HEK293 (cell line): ENCODE results near the gene PFDN5.

Experiments used
- CTCF ChIA-PET: fragments of 350-600 bp; formaldehyde crosslinking; extraction: SDS; loops from one replicate; lab custom pipeline; 2021; ENCODE audit warnings: antibody characterized with exemption; lab: Yijun Ruan, JAX
- POLR2A ChIA-PET: fragments of 300-600 bp; formaldehyde crosslinking; extraction: SDS; loops from one replicate; lab custom pipeline; 2020; ENCODE audit warnings: antibody characterized with exemption, inconsistent platforms; lab: Yijun Ruan, JAX
- H3K27ac ChIP-seq: fragments of 200-500 bp; sonication (Bioruptor generic); 2 replicates; pipeline ENCODE4 v1.5.1; 2014; ENCODE audit warnings: low read depth, low read length, control low read depth, inconsistent platforms; ENCODE audit errors: extremely low read depth
- H3K36me3 ChIP-seq, 2 experiments: fragments of 200-500 bp in 1 of 2; sonication (Bioruptor generic) in 1 of 2; 1 replicate in 1 of 2; 2 replicates in 1 of 2; pipeline ENCODE4 v1.5.1; 2014 to 2017; ENCODE audit warnings: inconsistent platforms in 2 of 2, low read length in 2 of 2; ENCODE audit not compliant: control insufficient read depth in 2 of 2, insufficient read depth in 1 of 2
- H3K4me1 ChIP-seq: fragments of 200-500 bp; sonication (Bioruptor generic); 2 replicates; pipeline ENCODE4 v1.5.1; 2014; ENCODE audit warnings: mild to moderate bottlenecking, low read length, inconsistent platforms; ENCODE audit not compliant: control insufficient read depth, insufficient read depth
- H3K4me3 ChIP-seq: 2 replicates; pipeline ENCODE4 v1.5.1; 2011; ENCODE audit warnings: low read depth, mild to moderate bottlenecking, control low read depth, low read length, moderate library complexity
- H3K9me3 ChIP-seq: fragments of 200-500 bp; sonication (Bioruptor generic); 2 replicates; pipeline ENCODE4 v1.5.1; 2014; ENCODE audit warnings: low read depth, low read length, inconsistent platforms; ENCODE audit not compliant: control insufficient read depth, insufficient read depth
- GLI2 ChIP-seq: fragments of 450-650 bp; formaldehyde crosslinking; IDR thresholded peaks from 2 replicates; pipeline ENCODE4; 2017; ENCODE audit warnings: missing biosample characterization, missing genetic modification characterization, low read depth, borderline replicate concordance
- OSR2 ChIP-seq: fragments of 450-650 bp; formaldehyde crosslinking; IDR thresholded peaks from 2 replicates; pipeline ENCODE4 v1.5.1; 2016; ENCODE audit warnings: missing biosample characterization, missing genetic modification characterization
- WT1 ChIP-seq: fragments of 450-650 bp; formaldehyde crosslinking; IDR thresholded peaks from 2 replicates; pipeline ENCODE4 v1.5.1; 2016; ENCODE audit warnings: missing biosample characterization, missing genetic modification characterization
- ZBTB1 ChIP-seq: fragments of 450-650 bp; formaldehyde crosslinking; IDR thresholded peaks from 2 replicates; pipeline ENCODE4 v1.5.1; 2016; ENCODE audit warnings: missing biosample characterization, missing genetic modification characterization
- ZBTB17 ChIP-seq: fragments of 450-650 bp; formaldehyde crosslinking; IDR thresholded peaks from 2 replicates; pipeline ENCODE4 v1.5.1; 2016; ENCODE audit warnings: missing biosample characterization, missing genetic modification characterization
- ZNF138 ChIP-seq: fragments of 450-650 bp; formaldehyde crosslinking; IDR thresholded peaks from 2 replicates; pipeline ENCODE4 v1.5.1; 2016; ENCODE audit warnings: missing biosample characterization, missing genetic modification characterization, borderline replicate concordance
- ZNF16 ChIP-seq: fragments of 450-650 bp; formaldehyde crosslinking; IDR thresholded peaks from 2 replicates; pipeline ENCODE4 v1.5.1; 2016; ENCODE audit warnings: low read depth, missing biosample characterization, missing genetic modification characterization
- ZNF341 ChIP-seq: fragments of 450-650 bp; formaldehyde crosslinking; IDR thresholded peaks from 2 replicates; pipeline ENCODE4; 2016; ENCODE audit warnings: low read depth, missing biosample characterization, missing genetic modification characterization
- ZNF530 ChIP-seq: fragments of 450-650 bp; formaldehyde crosslinking; IDR thresholded peaks from 2 replicates; pipeline ENCODE4 v1.5.1; 2016; ENCODE audit warnings: low read depth, missing biosample characterization, missing genetic modification characterization
- ZNF555 ChIP-seq: fragments of 450-650 bp; formaldehyde crosslinking; conservative IDR thresholded peaks from 2 replicates; pipeline ENCODE4 v1.5.1; 2017; ENCODE audit warnings: missing biosample characterization, mild to moderate bottlenecking, missing genetic modification characterization, inconsistent platforms
- ZNF621 ChIP-seq: fragments of 450-650 bp; formaldehyde crosslinking; IDR thresholded peaks from 2 replicates; pipeline ENCODE4 v1.5.1; 2017; ENCODE audit warnings: missing biosample characterization, missing genetic modification characterization
- ZNF654 ChIP-seq: fragments of 450-650 bp; formaldehyde crosslinking; IDR thresholded peaks from 2 replicates; pipeline ENCODE4 v1.5.1; 2016; ENCODE audit warnings: low read depth, missing biosample characterization, missing genetic modification characterization
- ZNF707 ChIP-seq: fragments of 450-650 bp; formaldehyde crosslinking; IDR thresholded peaks from 2 replicates; pipeline ENCODE4 v1.5.1; 2016; ENCODE audit warnings: missing biosample characterization, missing genetic modification characterization
- TF ChIP-seq, protein P1 (sequence below): fragments of 450-650 bp; formaldehyde crosslinking; IDR thresholded peaks from 2 replicates; pipeline ENCODE4 v1.5.1; 2016; ENCODE audit warnings: missing biosample characterization, missing genetic modification characterization
- TF ChIP-seq, protein P2 (sequence below): fragments of 450-650 bp; formaldehyde crosslinking; IDR thresholded peaks from 2 replicates; pipeline ENCODE4 v1.5.1; 2017; ENCODE audit warnings: missing biosample characterization, missing genetic modification characterization
- TF ChIP-seq, protein P3 (sequence below): fragments of 450-650 bp; formaldehyde crosslinking; IDR thresholded peaks from 2 replicates; pipeline ENCODE4 v1.5.1; 2017; ENCODE audit warnings: missing biosample characterization, missing genetic modification characterization
- TF ChIP-seq, protein P4 (sequence below): fragments of 450-650 bp; formaldehyde crosslinking; IDR thresholded peaks from 2 replicates; pipeline ENCODE4 v1.5.1; 2016; ENCODE audit warnings: missing biosample characterization, missing genetic modification characterization, borderline replicate concordance

The PFDN5 gene

DNA sequence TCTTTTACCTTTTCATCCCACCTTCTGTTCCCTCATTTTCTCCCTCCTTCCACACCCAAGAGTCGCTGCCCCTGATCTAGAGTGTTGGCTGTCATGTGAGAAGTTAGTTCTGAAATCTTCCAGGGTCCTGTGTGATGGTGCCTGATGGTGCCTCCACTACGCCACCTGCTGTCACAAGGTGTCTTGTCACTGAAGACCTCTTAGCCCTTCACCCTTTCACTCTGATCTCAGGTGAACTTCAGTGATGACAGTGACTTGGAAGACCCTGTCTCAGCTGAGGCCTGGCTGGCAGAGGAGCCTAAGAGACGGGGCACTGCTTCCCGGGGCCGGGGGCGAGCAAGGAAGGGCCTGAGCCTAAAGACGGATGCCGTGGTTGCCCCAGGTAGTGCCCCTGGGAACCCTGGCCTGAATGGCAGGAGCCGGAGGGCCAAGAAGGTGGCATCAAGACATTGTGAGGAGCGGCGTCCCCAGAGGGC, 7.6 kb upstream of the PFDN5 start:
- no peak overlapping the region for H3K27ac ChIP-seq
- TF ChIP-seq ZBTB17 (tag by site-specific recombination): 0 out of 2 replicates have a peak, but pooled peaks have one; percentile 17
- peak; percentile 49 for TF ChIP-seq ZNF654 (tag by site-specific recombination)
- TF ChIP-seq, protein P1, sequence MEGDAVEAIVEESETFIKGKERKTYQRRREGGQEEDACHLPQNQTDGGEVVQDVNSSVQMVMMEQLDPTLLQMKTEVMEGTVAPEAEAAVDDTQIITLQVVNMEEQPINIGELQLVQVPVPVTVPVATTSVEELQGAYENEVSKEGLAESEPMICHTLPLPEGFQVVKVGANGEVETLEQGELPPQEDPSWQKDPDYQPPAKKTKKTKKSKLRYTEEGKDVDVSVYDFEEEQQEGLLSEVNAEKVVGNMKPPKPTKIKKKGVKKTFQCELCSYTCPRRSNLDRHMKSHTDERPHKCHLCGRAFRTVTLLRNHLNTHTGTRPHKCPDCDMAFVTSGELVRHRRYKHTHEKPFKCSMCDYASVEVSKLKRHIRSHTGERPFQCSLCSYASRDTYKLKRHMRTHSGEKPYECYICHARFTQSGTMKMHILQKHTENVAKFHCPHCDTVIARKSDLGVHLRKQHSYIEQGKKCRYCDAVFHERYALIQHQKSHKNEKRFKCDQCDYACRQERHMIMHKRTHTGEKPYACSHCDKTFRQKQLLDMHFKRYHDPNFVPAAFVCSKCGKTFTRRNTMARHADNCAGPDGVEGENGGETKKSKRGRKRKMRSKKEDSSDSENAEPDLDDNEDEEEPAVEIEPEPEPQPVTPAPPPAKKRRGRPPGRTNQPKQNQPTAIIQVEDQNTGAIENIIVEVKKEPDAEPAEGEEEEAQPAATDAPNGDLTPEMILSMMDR (tag by site-specific recombination): peak; percentile 45; the same call in 1 of the 2 replicates
- no peak for TF ChIP-seq ZBTB1
- TF ChIP-seq ZNF555: no peak
- TF ChIP-seq, all 188 proteins: peak for 3
- ChIA-PET CTCF (interaction anchor here (0.6 to 7.5 kb wide), 11 partner anchors 8 to 190 kb away, joined by 3 to 132 read pairs (median 3); partner anchors contain the start of gene ESPL1), POLR2A (interaction anchor here (0.6 to 2.1 kb wide), 6 partner anchors 11 to 106 kb away, joined by 3 to 11 read pairs (median 4); partner anchors contain the start of gene MYG1)
- H3K9me3 ChIP-seq: no peaks in the 10 kb centered on the region
- H3K4me1 ChIP-seq: no peaks in the 10 kb centered on the region
- H3K4me3 ChIP-seq: no peak overlapping the region
- H3K36me3 ChIP-seq: peaks cover 50 to 92% of the 10 kb centered on the region in 2 experiments

DNA sequence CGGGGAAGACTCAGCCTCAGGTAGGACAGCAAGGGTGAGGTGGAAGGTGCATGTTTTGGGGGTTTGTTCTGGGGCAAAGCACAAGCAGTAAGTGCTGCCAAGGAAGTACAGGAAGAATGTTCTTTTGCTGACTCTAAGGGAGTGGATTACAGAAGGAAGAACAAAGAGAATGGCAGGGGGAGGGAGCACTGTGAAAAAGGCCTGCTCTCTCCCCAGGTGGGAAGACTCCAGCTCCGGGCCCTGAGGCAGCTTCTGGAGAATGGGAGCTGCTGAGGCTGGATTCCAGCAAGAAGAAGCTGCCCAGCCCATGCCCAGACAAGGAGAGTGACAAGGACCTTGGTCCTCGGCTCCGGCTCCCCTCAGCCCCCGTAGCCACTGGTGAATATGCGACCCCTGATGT, 7.0 kb upstream of the PFDN5 start:
- POLR2A ChIA-PET: interaction anchor here (0.6 to 2.1 kb wide), 3 partner anchors 11 to 75 kb away, joined by 4 to 11 read pairs (median 8); partner anchors contain the start of gene MYG1
- Histone ChIP-seq H3K4me3 (no peak overlapping the region), H3K4me1 (no peaks in the 10 kb centered on the region), H3K9me3 (no peaks in the 10 kb centered on the region), H3K36me3 (peaks cover 51 to 92% of the 10 kb centered on the region in 2 experiments)
- TF ChIP-seq, protein P2, sequence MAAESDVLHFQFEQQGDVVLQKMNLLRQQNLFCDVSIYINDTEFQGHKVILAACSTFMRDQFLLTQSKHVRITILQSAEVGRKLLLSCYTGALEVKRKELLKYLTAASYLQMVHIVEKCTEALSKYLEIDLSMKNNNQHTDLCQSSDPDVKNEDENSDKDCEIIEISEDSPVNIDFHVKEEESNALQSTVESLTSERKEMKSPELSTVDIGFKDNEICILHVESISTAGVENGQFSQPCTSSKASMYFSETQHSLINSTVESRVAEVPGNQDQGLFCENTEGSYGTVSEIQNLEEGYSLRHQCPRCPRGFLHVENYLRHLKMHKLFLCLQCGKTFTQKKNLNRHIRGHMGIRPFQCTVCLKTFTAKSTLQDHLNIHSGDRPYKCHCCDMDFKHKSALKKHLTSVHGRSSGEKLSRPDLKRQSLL: no peak
- TF ChIP-seq GLI2 (tag by site-specific recombination): no peak
- TF ChIP-seq ZNF138: no peak
- no peak for TF ChIP-seq ZNF621 (tag by site-specific recombination)
- no peak for TF ChIP-seq ZNF16 (tag by site-specific recombination)
- TF ChIP-seq, protein P3, sequence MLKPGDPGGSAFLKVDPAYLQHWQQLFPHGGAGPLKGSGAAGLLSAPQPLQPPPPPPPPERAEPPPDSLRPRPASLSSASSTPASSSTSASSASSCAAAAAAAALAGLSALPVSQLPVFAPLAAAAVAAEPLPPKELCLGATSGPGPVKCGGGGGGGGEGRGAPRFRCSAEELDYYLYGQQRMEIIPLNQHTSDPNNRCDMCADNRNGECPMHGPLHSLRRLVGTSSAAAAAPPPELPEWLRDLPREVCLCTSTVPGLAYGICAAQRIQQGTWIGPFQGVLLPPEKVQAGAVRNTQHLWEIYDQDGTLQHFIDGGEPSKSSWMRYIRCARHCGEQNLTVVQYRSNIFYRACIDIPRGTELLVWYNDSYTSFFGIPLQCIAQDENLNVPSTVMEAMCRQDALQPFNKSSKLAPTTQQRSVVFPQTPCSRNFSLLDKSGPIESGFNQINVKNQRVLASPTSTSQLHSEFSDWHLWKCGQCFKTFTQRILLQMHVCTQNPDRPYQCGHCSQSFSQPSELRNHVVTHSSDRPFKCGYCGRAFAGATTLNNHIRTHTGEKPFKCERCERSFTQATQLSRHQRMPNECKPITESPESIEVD: no peak
- TF ChIP-seq OSR2 (tag by site-specific recombination): no peak
- no peak for TF ChIP-seq ZNF341
- no peak for TF ChIP-seq WT1 (tag by site-specific recombination)
- TF ChIP-seq ZNF707 (tag by site-specific recombination): no peak
- TF ChIP-seq, protein P4, sequence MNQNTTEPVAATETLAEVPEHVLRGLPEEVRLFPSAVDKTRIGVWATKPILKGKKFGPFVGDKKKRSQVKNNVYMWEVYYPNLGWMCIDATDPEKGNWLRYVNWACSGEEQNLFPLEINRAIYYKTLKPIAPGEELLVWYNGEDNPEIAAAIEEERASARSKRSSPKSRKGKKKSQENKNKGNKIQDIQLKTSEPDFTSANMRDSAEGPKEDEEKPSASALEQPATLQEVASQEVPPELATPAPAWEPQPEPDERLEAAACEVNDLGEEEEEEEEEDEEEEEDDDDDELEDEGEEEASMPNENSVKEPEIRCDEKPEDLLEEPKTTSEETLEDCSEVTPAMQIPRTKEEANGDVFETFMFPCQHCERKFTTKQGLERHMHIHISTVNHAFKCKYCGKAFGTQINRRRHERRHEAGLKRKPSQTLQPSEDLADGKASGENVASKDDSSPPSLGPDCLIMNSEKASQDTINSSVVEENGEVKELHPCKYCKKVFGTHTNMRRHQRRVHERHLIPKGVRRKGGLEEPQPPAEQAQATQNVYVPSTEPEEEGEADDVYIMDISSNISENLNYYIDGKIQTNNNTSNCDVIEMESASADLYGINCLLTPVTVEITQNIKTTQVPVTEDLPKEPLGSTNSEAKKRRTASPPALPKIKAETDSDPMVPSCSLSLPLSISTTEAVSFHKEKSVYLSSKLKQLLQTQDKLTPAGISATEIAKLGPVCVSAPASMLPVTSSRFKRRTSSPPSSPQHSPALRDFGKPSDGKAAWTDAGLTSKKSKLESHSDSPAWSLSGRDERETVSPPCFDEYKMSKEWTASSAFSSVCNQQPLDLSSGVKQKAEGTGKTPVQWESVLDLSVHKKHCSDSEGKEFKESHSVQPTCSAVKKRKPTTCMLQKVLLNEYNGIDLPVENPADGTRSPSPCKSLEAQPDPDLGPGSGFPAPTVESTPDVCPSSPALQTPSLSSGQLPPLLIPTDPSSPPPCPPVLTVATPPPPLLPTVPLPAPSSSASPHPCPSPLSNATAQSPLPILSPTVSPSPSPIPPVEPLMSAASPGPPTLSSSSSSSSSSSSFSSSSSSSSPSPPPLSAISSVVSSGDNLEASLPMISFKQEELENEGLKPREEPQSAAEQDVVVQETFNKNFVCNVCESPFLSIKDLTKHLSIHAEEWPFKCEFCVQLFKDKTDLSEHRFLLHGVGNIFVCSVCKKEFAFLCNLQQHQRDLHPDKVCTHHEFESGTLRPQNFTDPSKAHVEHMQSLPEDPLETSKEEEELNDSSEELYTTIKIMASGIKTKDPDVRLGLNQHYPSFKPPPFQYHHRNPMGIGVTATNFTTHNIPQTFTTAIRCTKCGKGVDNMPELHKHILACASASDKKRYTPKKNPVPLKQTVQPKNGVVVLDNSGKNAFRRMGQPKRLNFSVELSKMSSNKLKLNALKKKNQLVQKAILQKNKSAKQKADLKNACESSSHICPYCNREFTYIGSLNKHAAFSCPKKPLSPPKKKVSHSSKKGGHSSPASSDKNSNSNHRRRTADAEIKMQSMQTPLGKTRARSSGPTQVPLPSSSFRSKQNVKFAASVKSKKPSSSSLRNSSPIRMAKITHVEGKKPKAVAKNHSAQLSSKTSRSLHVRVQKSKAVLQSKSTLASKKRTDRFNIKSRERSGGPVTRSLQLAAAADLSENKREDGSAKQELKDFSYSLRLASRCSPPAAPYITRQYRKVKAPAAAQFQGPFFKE (tag by site-specific recombination): no peak
- no peak for TF ChIP-seq ZNF530
- TF ChIP-seq, all 188 proteins: peak for 0
- no peak overlapping the region for H3K27ac ChIP-seq
- CTCF ChIA-PET: interaction anchor here (0.6 to 7.5 kb wide), 7 partner anchors 8 to 190 kb away, joined by 3 to 132 read pairs (median 3); partner anchors contain the start of gene ESPL1
